Activated T-helper 1 cell treated with anti-CD3 and anti-CD28 coated beads, Interleukin-12 subunit alpha, Interleukin-12 subunit beta, Interleukin-2, Interleukin-4 antibody, amounts not matched to agents 30 ng/mL and 10 ng/mL and 1 ng/mL, durations not matched to agents 14 hours and 24 hours and 36 hours (primary cell): ENCODE data around the gene NECAB2. TPM values are rescaled to one million over a fixed set of nuclear protein-coding genes. Genes with fewer than 3 reads are reported as not detected.

Experiments
- DNase-seq: peaks from one replicate; pipeline ENCODE4 v3.0.0; 2021; ENCODE audit warnings: low spot score
- H3K27ac Mint-ChIP-seq: one replicate; pipeline ENCODE4 v1.8.0; 2021; ENCODE audit warnings: mild to moderate bottlenecking, mixed read lengths
- H3K27me3 Mint-ChIP-seq: one replicate; pipeline ENCODE4 v1.8.0; 2022; ENCODE audit warnings: mild to moderate bottlenecking, moderate library complexity, mixed read lengths; ENCODE audit not compliant: insufficient read depth
- H3K36me3 Mint-ChIP-seq: one replicate; pipeline ENCODE4 v1.8.0; 2021; ENCODE audit warnings: low read depth, mixed read lengths
- H3K4me1 Mint-ChIP-seq: one replicate; pipeline ENCODE4 v1.8.0; 2021; ENCODE audit warnings: low read depth, mixed read lengths
- H3K4me3 Mint-ChIP-seq: one replicate; pipeline ENCODE4 v1.8.0; 2021; ENCODE audit warnings: mild to moderate bottlenecking, moderate library complexity, mixed read lengths
- H3K9me3 Mint-ChIP-seq: one replicate; pipeline ENCODE4 v1.8.0; 2021; ENCODE audit warnings: mixed read lengths
- intact Hi-C: fragments of 100-400 bp; cut with micrococcal nuclease; formaldehyde crosslinking; loops from one replicate; pipeline ENCODE4 v1.15.1; 2024
- total RNA-seq: library from RNA; stranded (reverse); gene quantifications from 2 replicates; pipeline ENCODE4 v1.2.3, GENCODE V29; 2022

Gene NECAB2
- total RNA-seq, 1 donor from 2014 or later: not detected

DNA sequence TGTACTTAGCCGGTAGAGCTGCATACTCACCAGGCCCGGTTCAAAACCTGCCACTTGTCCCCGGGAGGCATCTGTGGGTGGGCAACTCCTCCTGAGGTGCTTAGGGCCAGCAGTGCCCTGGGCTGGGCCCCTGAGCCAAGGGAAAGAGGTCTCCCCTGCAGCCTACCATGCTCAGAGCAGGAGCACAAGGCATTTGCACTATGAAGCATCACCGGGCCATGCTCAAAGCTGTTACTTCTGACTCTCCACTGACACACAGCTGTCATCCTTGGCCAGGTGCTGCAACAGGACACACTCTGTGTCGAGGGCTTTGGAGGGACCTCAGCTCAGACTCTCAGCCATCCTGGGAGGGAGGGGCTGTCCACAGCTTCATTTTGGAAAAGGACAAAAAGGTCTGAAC is 37.3 kb downstream of the NECAB2 start:
- intact Hi-C loops: no loop called here
- no peak overlapping the region for H3K4me3 Mint-ChIP-seq
- no peaks in the 10 kb centered on the region for H3K9me3 Mint-ChIP-seq
- H3K27me3 Mint-ChIP-seq: peaks cover 4% of the 10 kb centered on the region
- no peaks in the 10 kb centered on the region for H3K4me1 Mint-ChIP-seq
- no peak for DNase-seq
- no peaks in the 10 kb centered on the region for H3K36me3 Mint-ChIP-seq
- no peak overlapping the region for H3K27ac Mint-ChIP-seq

DNA sequence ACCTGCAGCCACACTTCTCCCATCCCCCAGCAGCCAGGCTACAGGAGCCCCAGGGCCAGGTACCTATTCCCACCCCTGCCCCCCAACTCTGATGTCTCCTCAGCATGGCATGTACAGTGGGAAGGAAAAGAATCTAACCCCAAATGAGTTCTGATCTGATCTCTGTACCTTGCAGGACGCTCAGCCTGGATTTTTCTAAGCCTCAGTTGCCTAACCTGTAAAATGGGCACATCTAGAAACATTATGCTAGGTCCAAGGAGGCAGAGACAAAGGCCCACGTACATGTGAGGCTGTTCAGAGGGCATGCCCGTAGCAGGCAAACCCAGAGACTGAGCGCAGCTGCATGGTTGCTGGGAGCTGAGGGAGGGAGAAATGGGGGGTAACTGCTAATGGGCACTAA is 39.5 kb downstream of the NECAB2 start:
- Mint-ChIP-seq H3K4me1 (no peaks in the 10 kb centered on the region), H3K27ac (no peak overlapping the region), H3K9me3 (no peaks in the 10 kb centered on the region), H3K4me3 (no peak overlapping the region), H3K36me3 (no peaks in the 10 kb centered on the region), H3K27me3 (peaks cover 4% of the 10 kb centered on the region)
- DNase-seq: no peak
- intact Hi-C loops: no loop called here

DNA sequence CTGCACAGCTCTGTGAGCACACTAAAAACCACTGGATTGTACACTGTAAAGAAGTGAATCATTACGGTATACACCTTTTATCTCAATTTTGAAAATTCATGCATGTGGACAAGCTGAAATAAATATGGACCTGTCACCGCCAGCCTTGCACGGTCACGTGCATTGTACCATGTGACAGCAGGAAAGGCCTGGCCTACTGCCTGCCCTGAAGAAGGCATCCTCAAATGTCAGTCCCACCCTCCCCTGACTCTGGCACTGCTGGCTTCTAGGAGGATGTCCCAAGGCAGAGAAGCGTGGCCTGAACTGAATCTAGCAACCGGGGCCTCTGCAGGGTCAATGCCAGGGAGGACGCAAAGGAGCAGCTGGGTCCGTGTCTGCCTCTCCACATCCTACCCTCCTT is 39.9 kb downstream of the NECAB2 start:
- H3K36me3 Mint-ChIP-seq: no peaks in the 10 kb centered on the region

DNA sequence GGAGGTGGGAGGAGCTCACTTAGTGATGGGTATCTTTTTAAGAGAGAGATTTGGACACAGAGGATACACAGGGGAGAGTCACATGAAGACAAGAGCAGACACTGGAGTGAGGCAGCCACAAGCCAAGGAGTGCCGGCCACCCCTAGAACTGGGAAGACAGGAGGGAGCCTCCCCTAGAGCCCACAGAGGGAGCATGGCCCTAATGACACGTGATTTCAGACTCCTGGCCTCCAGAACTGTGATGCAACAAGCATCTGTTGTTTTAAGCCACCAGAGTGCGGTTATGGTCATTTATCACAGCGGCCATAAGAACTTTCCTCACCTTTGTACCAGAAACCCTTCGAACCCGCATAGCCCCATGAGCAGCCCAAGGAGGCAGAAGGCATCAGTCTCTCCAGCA is 41.2 kb downstream of the NECAB2 start:
- Mint-ChIP-seq H3K36me3 (no peaks in the 10 kb centered on the region), H3K4me1 (no peaks in the 10 kb centered on the region), H3K27ac (no peak overlapping the region), H3K27me3 (peaks cover 4% of the 10 kb centered on the region), H3K9me3 (no peaks in the 10 kb centered on the region), H3K4me3 (no peak overlapping the region)
- no peak for DNase-seq
- intact Hi-C loops: no loop called here

More for the DNA sequence above, 39.9 kb downstream of the NECAB2 start:
- intact Hi-C loops: no loop called here
- H3K9me3 Mint-ChIP-seq: no peaks in the 10 kb centered on the region
- no peak overlapping the region for H3K4me3 Mint-ChIP-seq
- H3K27ac Mint-ChIP-seq: no peak overlapping the region
- no peaks in the 10 kb centered on the region for H3K4me1 Mint-ChIP-seq
- no peak for DNase-seq
- peaks cover 4% of the 10 kb centered on the region for H3K27me3 Mint-ChIP-seq

DNA sequence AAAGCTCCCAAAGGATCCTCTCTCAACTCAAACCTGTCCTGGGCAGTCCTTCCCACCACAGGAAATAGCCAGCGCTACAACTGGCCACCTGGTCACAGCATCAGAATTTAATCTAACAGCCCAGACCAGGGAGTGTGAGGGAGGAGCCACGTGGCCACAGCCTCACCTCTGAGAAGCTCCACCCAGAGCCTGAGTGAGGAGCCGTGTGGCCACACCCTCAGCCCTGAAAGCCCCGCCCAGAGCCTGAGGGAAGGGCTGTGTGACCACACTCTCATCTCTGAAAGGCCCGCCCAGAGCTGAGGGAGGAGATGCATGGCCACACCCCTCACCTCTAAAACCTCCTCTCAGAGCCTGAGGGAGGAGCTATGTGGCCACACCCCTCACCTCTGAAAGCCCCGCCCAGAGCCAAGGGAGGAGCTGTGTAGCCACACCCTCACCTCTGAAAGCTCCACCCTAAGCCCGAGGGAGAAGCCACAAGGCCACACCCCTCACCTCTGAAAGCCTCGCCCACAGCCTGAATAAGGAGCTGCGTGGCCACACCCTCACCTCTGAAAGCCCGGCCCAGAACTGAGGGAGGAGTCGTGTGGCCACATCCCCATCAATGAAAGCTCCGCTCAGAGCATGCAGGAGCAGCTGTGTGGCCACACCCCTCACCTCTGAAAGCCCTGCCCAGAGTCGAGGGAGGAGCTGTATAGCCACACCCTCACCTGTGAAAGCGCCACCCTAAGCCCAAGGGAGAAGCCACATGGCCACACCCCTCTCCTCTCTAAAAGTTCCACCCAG is 45.9 kb downstream of the NECAB2 start:
- intact Hi-C loops: loop anchor here (1.0 kb wide), 1 partner anchor 61 kb away; the partner anchor contains the start of gene OSGIN1

DNA sequence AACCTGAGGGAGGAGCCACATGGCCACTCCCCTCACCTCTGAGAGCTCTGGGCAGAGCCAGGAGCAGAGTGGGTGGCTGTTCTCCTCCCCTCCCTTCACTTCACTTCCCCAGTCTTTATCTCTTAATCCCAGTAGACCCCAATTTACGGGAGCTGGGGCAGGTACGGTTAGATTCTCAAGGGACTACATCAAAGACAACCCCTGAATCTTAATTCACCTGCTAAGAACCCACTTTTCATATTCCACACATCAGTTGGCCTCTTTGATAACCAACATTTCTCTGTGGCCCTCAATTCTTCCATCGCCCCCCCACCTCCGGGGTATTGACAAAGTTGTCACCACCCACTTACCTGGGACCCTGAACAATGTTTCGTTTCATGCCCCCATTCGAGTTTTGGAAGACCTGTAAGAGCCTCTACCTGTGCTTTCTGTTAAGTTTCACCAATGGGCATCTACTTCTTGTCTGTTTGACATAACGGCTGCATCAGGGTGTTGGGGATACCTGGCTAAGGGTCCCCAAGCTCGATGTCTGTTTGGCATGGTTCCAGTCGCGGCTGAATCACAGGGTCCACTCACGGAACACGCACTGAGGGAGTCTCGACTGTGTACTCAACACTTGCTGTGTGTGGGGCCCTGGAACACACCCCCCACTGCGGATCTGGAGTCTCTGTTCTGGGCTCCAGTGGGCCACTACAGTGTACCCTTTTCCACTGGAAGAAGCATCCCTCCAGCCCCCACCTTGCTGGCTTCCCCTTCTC is 46.7 kb downstream of the NECAB2 start:
- H3K9me3 Mint-ChIP-seq: peaks cover 3% of the 10 kb centered on the region
- peaks cover 3% of the 10 kb centered on the region for H3K27me3 Mint-ChIP-seq
- intact Hi-C loops: loop anchor here (1.0 kb wide), 1 partner anchor 61 kb away; the partner anchor contains the start of gene OSGIN1
- no peaks in the 10 kb centered on the region for H3K4me1 Mint-ChIP-seq
- no peaks in the 10 kb centered on the region for H3K36me3 Mint-ChIP-seq
- H3K27ac Mint-ChIP-seq: no peak overlapping the region
- H3K4me3 Mint-ChIP-seq: no peak overlapping the region
- no peak for DNase-seq

More for the DNA sequence above, 45.9 kb downstream of the NECAB2 start:
- no peaks in the 10 kb centered on the region for H3K36me3 Mint-ChIP-seq
- H3K9me3 Mint-ChIP-seq: no peaks in the 10 kb centered on the region
- H3K4me3 Mint-ChIP-seq: no peak overlapping the region
- no peak overlapping the region for H3K27ac Mint-ChIP-seq
- peak; percentile 47 for DNase-seq
- H3K4me1 Mint-ChIP-seq: no peaks in the 10 kb centered on the region
- peaks cover 3% of the 10 kb centered on the region for H3K27me3 Mint-ChIP-seq

DNA sequence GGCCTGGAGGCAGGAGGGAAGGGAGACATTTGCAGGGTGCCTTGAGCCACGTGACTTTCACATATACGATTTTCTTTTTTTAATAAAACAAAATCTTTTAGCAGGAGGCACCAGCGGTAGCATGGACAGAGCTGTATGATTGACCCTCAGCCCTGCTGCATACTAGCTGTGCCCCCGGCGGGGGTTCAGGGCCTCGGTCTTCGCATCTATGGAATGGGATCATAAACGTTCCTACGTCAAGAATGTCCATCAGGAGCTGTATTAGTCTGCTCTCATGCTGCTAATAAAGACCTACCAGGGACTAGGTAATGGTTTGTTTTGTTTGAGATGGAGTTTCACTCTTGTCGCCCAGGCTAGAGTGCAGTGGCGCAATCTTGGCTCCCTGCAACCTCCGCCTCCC is 47.4 kb downstream of the NECAB2 start:
- no peak for DNase-seq
- intact Hi-C loops: no loop called here
- no peaks in the 10 kb centered on the region for H3K4me1 Mint-ChIP-seq
- no peaks in the 10 kb centered on the region for H3K36me3 Mint-ChIP-seq
- peaks cover 3% of the 10 kb centered on the region for H3K27me3 Mint-ChIP-seq
- no peak overlapping the region for H3K27ac Mint-ChIP-seq
- H3K9me3 Mint-ChIP-seq: peaks cover 3% of the 10 kb centered on the region
- no peak overlapping the region for H3K4me3 Mint-ChIP-seq

DNA sequence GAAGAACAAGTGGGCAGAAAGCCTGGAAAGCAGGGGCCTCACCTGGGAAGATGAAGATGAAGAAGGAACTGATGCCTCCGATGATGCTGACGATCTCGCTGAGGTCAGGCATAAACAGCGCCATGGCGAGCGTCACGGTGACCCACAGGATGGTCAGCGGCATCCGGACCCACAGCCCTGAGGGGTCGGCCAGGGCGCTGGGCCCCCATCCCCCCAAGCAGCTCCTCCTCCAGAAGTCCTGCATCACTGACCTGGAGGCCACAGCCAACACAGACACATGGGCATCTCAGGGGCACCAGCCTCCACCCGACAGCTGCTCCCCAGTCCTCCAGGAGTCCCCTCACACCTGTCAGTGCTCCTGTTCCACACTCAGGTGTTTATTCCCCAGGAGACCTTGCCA is 48.4 kb downstream of the NECAB2 start:
- Mint-ChIP-seq H3K36me3 (no peaks in the 10 kb centered on the region), H3K9me3 (peaks cover 11% of the 10 kb centered on the region), H3K27me3 (peaks cover 6% of the 10 kb centered on the region), H3K27ac (no peak overlapping the region), H3K4me1 (no peaks in the 10 kb centered on the region), H3K4me3 (no peak overlapping the region)
- intact Hi-C loops: no loop called here
- no peak for DNase-seq

DNA sequence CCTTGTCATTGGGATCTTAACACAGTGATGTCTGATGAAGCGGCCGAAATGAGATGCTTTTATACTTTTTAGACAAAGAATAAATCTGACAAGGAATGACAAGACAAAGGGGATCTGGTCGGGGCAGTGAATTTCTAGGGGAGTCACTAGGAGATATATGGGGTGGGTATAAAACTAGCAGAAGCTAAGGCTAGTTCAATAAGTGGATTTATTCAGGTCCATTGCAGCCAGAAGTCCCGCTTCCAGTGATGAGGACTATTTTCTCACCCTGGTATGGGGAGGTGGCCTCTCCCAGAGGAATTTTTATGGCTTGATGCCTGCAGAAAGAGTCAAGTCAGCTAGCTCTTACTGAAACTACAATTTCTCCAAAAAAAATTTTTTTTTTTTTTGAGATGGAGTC is 50.7 kb downstream of the NECAB2 start:
- peaks cover 11% of the 10 kb centered on the region for H3K27me3 Mint-ChIP-seq
- DNase-seq: no peak
- H3K27ac Mint-ChIP-seq: no peak overlapping the region
- no peak overlapping the region for H3K4me3 Mint-ChIP-seq
- H3K36me3 Mint-ChIP-seq: no peaks in the 10 kb centered on the region
- H3K4me1 Mint-ChIP-seq: no peaks in the 10 kb centered on the region
- H3K9me3 Mint-ChIP-seq: peaks cover 17% of the 10 kb centered on the region
- intact Hi-C loops: no loop called here

DNA sequence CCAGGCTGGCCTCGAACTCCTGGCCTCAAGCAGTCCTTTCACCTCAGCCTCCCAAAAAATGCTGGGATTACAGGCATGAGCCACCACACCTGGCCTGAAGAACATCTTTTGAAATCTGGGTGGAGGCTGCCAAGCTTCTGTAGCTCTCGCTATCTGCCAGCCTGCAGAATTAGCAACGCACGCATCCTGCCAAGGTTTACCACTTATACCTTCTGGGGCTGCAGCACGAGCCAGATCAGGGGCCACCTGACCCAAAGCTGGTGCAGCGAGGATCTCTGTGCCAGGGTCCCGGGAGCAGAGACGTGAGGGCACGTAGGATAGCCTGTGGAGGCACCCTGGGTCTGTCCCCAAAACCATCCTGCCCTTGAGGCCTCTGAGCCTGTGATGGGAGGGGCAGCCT is 52.3 kb downstream of the NECAB2 start:
- H3K4me1 Mint-ChIP-seq: no peaks in the 10 kb centered on the region
- no peak overlapping the region for H3K4me3 Mint-ChIP-seq
- H3K9me3 Mint-ChIP-seq: peaks cover 17% of the 10 kb centered on the region
- peaks cover 11% of the 10 kb centered on the region for H3K27me3 Mint-ChIP-seq
- no peak for DNase-seq
- no peak overlapping the region for H3K27ac Mint-ChIP-seq
- intact Hi-C loops: no loop called here
- no peaks in the 10 kb centered on the region for H3K36me3 Mint-ChIP-seq

DNA sequence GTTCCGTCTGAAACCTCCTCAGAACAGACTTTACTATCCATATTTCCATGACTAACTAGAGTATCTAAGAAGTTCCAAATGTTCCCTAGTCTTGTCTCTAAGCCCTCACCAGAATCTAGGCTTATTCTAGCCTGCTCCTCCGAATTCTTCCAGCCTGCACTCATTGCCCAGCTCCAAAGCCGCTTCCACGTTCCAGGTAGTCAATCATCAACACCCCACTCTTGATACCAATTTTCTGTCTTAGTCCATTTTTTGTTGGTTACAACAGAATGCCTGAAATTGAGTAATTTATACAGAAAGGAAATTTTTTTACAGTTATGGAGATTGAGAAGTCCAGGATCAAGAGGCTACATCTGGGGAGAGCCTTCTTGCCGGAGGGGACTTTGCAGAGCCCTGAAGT is 53.4 kb downstream of the NECAB2 start:
- H3K27me3 Mint-ChIP-seq: peaks cover 11% of the 10 kb centered on the region
- peaks cover 17% of the 10 kb centered on the region for H3K9me3 Mint-ChIP-seq
- intact Hi-C loops: no loop called here
- H3K36me3 Mint-ChIP-seq: no peaks in the 10 kb centered on the region
- no peak for DNase-seq
- H3K4me1 Mint-ChIP-seq: no peaks in the 10 kb centered on the region
- H3K27ac Mint-ChIP-seq: no peak overlapping the region
- no peak overlapping the region for H3K4me3 Mint-ChIP-seq

DNA sequence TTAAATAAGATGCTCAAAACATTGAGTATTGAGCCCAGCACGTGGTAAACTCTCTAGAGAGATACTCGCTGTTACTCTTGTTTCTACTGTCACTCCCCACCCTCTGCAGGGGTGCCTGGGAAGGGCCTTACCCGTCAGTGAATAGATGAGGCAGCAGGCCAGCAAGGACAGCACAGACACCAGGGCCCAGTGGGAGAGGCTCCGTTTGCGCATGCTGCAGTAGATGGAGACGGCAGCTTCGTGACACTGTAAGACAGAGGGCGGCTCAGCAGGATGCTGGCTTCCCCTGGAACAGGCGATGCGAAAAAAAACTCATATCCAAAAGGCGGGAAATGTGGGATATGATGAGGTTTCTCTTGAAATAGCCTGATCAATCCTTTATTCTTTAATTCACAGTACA is 54.6 kb downstream of the NECAB2 start:
- peaks cover 11% of the 10 kb centered on the region for H3K27me3 Mint-ChIP-seq
- no peak for DNase-seq
- H3K9me3 Mint-ChIP-seq: peaks cover 17% of the 10 kb centered on the region
- H3K36me3 Mint-ChIP-seq: no peaks in the 10 kb centered on the region
- H3K4me3 Mint-ChIP-seq: no peak overlapping the region
- intact Hi-C loops: no loop called here
- no peak overlapping the region for H3K27ac Mint-ChIP-seq
- peaks cover 1% of the 10 kb centered on the region for H3K4me1 Mint-ChIP-seq

DNA sequence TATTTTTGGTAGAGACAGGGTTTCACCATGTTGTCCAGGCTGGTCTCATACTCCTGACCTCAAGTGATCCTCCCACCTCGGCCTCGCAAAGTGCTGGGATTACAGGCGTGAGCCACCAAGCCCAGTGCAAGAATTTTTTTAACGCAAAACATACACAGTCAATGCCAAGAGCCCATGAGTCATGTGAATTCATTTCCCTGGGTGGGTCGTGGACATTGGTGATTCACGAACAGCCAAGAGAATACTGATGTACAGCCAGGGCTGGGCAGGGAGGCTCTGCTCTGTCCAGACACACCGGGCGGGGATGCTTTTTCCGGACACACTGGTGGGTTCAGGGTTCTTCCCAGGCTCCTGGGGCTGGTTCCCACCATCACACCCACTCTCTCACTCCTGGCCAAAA is 56.8 kb downstream of the NECAB2 start:
- no peak for DNase-seq
- H3K36me3 Mint-ChIP-seq: no peaks in the 10 kb centered on the region
- H3K4me1 Mint-ChIP-seq: peaks cover 17% of the 10 kb centered on the region
- H3K4me3 Mint-ChIP-seq: no peak overlapping the region
- no peak overlapping the region for H3K27ac Mint-ChIP-seq
- peaks cover 14% of the 10 kb centered on the region for H3K9me3 Mint-ChIP-seq
- intact Hi-C loops: no loop called here
- peaks cover 8% of the 10 kb centered on the region for H3K27me3 Mint-ChIP-seq
